ENCODE results near the gene BCL2L12.

The BCL2L12 gene

DNA sequence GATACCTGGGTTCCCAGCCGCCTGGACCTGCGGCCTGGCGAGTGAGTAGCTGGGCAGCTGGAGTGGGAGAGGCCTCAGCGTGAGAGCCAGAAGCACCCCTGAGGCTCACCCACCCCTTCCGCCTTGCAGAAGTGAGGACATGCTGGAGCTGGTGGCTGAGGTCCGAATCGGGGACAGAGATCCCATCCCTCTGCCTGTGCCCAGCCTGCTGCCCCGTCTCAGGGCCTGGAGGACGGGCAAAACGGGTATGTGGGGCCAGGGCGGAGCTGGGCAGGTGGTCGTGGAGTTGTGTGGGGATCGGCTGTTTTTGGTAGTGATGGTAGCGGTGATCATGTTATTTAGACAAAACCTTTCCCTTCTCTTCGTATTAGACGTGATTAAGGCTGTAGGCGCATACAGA lies 19.1 kb upstream of the BCL2L12 start:
- no peak overlapping the region for H3K9ac ChIP-seq (ENCODE audit: low read depth, low read length)
- H3K4me3 ChIP-seq (ENCODE audit: low read depth in 1 of 2, low read length in 2 of 2), result no peak overlapping the region
- DNase-seq (no peak), ATAC-seq (ENCODE audit: insufficient read depth, low read depth) (no peak)
- peaks cover 67% of the 10 kb centered on the region for H3K36me3 ChIP-seq (ENCODE audit: insufficient read depth, low read length)
- no peaks in the 10 kb centered on the region for H3K27me3 ChIP-seq (ENCODE audit: insufficient read depth, low read length, poor library complexity)
- TF ChIP-seq, protein P1, sequence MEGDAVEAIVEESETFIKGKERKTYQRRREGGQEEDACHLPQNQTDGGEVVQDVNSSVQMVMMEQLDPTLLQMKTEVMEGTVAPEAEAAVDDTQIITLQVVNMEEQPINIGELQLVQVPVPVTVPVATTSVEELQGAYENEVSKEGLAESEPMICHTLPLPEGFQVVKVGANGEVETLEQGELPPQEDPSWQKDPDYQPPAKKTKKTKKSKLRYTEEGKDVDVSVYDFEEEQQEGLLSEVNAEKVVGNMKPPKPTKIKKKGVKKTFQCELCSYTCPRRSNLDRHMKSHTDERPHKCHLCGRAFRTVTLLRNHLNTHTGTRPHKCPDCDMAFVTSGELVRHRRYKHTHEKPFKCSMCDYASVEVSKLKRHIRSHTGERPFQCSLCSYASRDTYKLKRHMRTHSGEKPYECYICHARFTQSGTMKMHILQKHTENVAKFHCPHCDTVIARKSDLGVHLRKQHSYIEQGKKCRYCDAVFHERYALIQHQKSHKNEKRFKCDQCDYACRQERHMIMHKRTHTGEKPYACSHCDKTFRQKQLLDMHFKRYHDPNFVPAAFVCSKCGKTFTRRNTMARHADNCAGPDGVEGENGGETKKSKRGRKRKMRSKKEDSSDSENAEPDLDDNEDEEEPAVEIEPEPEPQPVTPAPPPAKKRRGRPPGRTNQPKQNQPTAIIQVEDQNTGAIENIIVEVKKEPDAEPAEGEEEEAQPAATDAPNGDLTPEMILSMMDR (IDR thresholded peaks at IDR 0.05; ENCODE audit: borderline replicate concordance, extremely low read depth, low read length, poor library complexity, severe bottlenecking), result no peak
- TF ChIP-seq EZH2 (IDR thresholded peaks at IDR 0.05; ENCODE audit: borderline replicate concordance, low read depth, low read length, severe bottlenecking), result no peak
- H3K4me1 ChIP-seq (ENCODE audit: insufficient read depth, low read length), result peaks cover 30% of the 10 kb centered on the region
- peaks cover 78% of the 10 kb centered on the region for H3K79me2 ChIP-seq (ENCODE audit: insufficient read depth, low read length)
- H4K20me1 ChIP-seq (ENCODE audit: insufficient read depth, low read length), result peaks cover 51% of the 10 kb centered on the region
- no peak overlapping the region for H3K27ac ChIP-seq (ENCODE audit: low read length)
- no peak overlapping the region for H2AFZ ChIP-seq (ENCODE audit: low read depth, low read length)
- H3K4me2 ChIP-seq (ENCODE audit: insufficient read depth, low read length), result no peak overlapping the region
- H3K9me3 ChIP-seq (ENCODE audit: insufficient read depth, low read length, severe bottlenecking), result no peaks in the 10 kb centered on the region

DNA sequence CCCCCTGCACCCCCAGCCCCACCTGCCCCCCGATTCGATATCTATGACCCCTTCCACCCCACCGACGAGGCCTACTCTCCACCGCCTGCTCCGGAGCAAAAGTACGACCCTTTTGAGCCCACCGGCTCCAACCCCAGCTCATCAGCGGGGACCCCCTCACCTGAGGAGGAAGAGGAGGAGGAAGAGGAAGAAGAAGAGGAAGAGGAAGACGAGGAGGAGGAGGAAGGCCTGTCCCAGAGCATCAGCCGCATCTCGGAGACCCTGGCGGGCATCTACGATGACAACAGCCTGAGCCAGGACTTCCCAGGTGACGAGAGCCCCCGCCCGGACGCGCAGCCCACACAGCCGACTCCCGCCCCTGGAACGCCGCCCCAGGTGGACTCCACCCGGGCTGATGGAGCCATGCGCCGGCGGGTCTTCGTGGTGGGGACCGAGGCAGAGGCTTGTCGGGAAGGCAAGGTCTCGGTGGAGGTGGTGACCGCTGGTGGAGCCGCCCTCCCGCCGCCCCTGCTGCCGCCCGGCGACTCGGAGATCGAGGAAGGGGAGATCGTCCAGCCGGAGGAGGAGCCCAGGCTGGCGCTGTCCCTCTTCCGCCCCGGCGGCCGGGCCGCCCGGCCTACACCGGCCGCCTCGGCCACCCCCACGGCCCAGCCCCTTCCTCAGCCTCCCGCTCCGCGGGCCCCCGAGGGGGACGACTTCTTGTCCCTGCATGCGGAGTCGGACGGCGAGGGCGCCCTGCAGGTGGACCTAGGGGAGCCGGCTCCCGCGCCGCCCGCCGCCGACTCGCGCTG lies 14.5 kb upstream of the BCL2L12 start:
- H3K9ac ChIP-seq (ENCODE audit: low read depth, low read length), result no peak overlapping the region
- no peak overlapping the region for H3K4me3 ChIP-seq (ENCODE audit: low read depth in 1 of 2, low read length in 2 of 2)
- 0 out of 2 replicates have a peak, but pooled peaks cover 2% of the 10 kb centered on the region for H3K4me1 ChIP-seq (ENCODE audit: insufficient read depth, low read length)
- H3K9me3 ChIP-seq (ENCODE audit: insufficient read depth, low read length, severe bottlenecking), result no peaks in the 10 kb centered on the region
- TF ChIP-seq, protein P1 (IDR thresholded peaks at IDR 0.05; ENCODE audit: borderline replicate concordance, extremely low read depth, low read length, poor library complexity, severe bottlenecking), result no peak
- TF ChIP-seq EZH2 (IDR thresholded peaks at IDR 0.05; ENCODE audit: borderline replicate concordance, low read depth, low read length, severe bottlenecking), result no peak
- no peak overlapping the region for H2AFZ ChIP-seq (ENCODE audit: low read depth, low read length)
- DNase-seq (no peak), ATAC-seq (ENCODE audit: insufficient read depth, low read depth) (no peak)
- no peaks in the 10 kb centered on the region for H3K27me3 ChIP-seq (ENCODE audit: insufficient read depth, low read length, poor library complexity)
- H3K4me2 ChIP-seq (ENCODE audit: insufficient read depth, low read length), result no peak overlapping the region
- H3K36me3 ChIP-seq (ENCODE audit: insufficient read depth, low read length), result peaks cover 86% of the 10 kb centered on the region
- H3K27ac ChIP-seq (ENCODE audit: low read length), result no peak overlapping the region
- H3K79me2 ChIP-seq (ENCODE audit: insufficient read depth, low read length), result peaks cover 36% of the 10 kb centered on the region
- peaks cover 49% of the 10 kb centered on the region for H4K20me1 ChIP-seq (ENCODE audit: insufficient read depth, low read length)

- DNase-seq (no peak), ATAC-seq (ENCODE audit: insufficient read depth, low read depth) (no peak)
- Histone ChIP-seq H3K9me3 (ENCODE audit: insufficient read depth, low read length, severe bottlenecking) (no peaks in the 10 kb centered on the region), H4K20me1 (ENCODE audit: insufficient read depth, low read length) (peaks cover 48% of the 10 kb centered on the region), H3K4me1 (ENCODE audit: insufficient read depth, low read length) (no peaks in the 10 kb centered on the region), H3K27me3 (ENCODE audit: insufficient read depth, low read length, poor library complexity) (no peaks in the 10 kb centered on the region), H3K4me3 (ENCODE audit: low read depth in 1 of 2, low read length in 2 of 2) (no peak overlapping the region), H3K27ac (ENCODE audit: low read length) (no peak overlapping the region), H3K36me3 (ENCODE audit: insufficient read depth, low read length) (peaks cover 86% of the 10 kb centered on the region), H3K9ac (ENCODE audit: low read depth, low read length) (no peak overlapping the region), H2AFZ (ENCODE audit: low read depth, low read length) (no peak overlapping the region), H3K79me2 (ENCODE audit: insufficient read depth, low read length) (peaks cover 29% of the 10 kb centered on the region), H3K4me2 (ENCODE audit: insufficient read depth, low read length) (no peak overlapping the region)
- TF ChIP-seq, protein P1 (IDR thresholded peaks at IDR 0.05; ENCODE audit: borderline replicate concordance, extremely low read depth, low read length, poor library complexity, severe bottlenecking), result no peak
- TF ChIP-seq EZH2 (IDR thresholded peaks at IDR 0.05; ENCODE audit: borderline replicate concordance, low read depth, low read length, severe bottlenecking), result no peak
Observed at GRCh38 chr19:49651820-49652550, 13.7 kb upstream of the BCL2L12 start.

Measured in DND-41 (cell line).